HG03159 (cell line): ENCODE measurements around the gene CAPN11.
"Not testable (repeated sequence)": the region's sequence is repeated elsewhere in the genome, so short reads cannot be mapped to it uniquely, and the experiment has no call there.

Experiments used
- ATAC-seq: cut with Tn5 transposase; IDR thresholded peaks from one replicate; pipeline ENCODE4 v1.9.1; 2021; ENCODE audit warnings: mild to moderate bottlenecking, moderate library complexity; ENCODE audit not compliant: unreplicated experiment

The CAPN11 gene

GRCh38 chr6:44225579-44226325 is 67.1 kb downstream of the CAPN11 start:
- ATAC-seq, result no peak

GRCh38 chr6:44226368-44227147 is 67.9 kb downstream of the CAPN11 start:
- ATAC-seq, result no peak

GRCh38 chr6:44227148-44227793 is 68.7 kb downstream of the CAPN11 start:
- no peak for ATAC-seq

- no peak for ATAC-seq
Observed at GRCh38 chr6:44228031-44228430, 69.4 kb downstream of the CAPN11 start.

GRCh38 chr6:44228433-44228832 is 69.8 kb downstream of the CAPN11 start:
- ATAC-seq, result no peak

- no peak for ATAC-seq
Observed at GRCh38 chr6:44228836-44229235, 70.2 kb downstream of the CAPN11 start.

GRCh38 chr6:44229376-44230033 is 70.9 kb downstream of the CAPN11 start:
- no peak for ATAC-seq

GRCh38 chr6:44230034-44230675 is 71.5 kb downstream of the CAPN11 start:
- no peak for ATAC-seq

- ATAC-seq, result not testable (repeated sequence)
Observed at GRCh38 chr6:44231426-44231825, 72.8 kb downstream of the CAPN11 start.

GRCh38 chr6:44232676-44233566 is 74.3 kb downstream of the CAPN11 start:
- ATAC-seq, result no peak

- ATAC-seq, result no peak
Observed at GRCh38 chr6:44233567-44234100, 75.0 kb downstream of the CAPN11 start.
